Ishikawa (cell line): Measurements from ENCODE around the gene KIF5C.

Experiments used
- CEBPB ChIP-seq: IDR thresholded peaks from 2 replicates; pipeline ENCODE4 v1.6.1; 2012
- CREB1 ChIP-seq: IDR thresholded peaks from 2 replicates; pipeline ENCODE4 v1.6.1; 2012; ENCODE audit warnings: low read depth
- EGR1 ChIP-seq: IDR thresholded peaks from 2 replicates; pipeline ENCODE4 v1.6.1; 2012
- EP300 ChIP-seq: IDR thresholded peaks from 2 replicates; pipeline ENCODE4 v1.6.1; 2012; ENCODE audit warnings: borderline replicate concordance
- FOXM1 ChIP-seq: IDR thresholded peaks from 2 replicates; pipeline ENCODE4 v1.6.1; 2012; ENCODE audit warnings: low read depth, borderline replicate concordance
- NFIC ChIP-seq: IDR thresholded peaks from 2 replicates; pipeline ENCODE4 v1.6.1; 2012
- RAD21 ChIP-seq: IDR thresholded peaks from 2 replicates; pipeline ENCODE4 v1.6.1; 2012; ENCODE audit warnings: low read depth
- TAF1 ChIP-seq: IDR thresholded peaks from 2 replicates; pipeline ENCODE4 v1.6.1; 2012; ENCODE audit warnings: low read depth, mild to moderate bottlenecking
- TCF12 ChIP-seq: IDR thresholded peaks from 2 replicates; pipeline ENCODE4 v1.6.1; 2012; ENCODE audit warnings: low read depth
- TEAD4 ChIP-seq: IDR thresholded peaks from 2 replicates; pipeline ENCODE4 v1.6.1; 2012
- YY1 ChIP-seq: IDR thresholded peaks from 2 replicates; pipeline ENCODE4 v1.6.1; 2012; ENCODE audit warnings: low read depth
- ZBTB7A ChIP-seq: IDR thresholded peaks from 2 replicates; pipeline ENCODE4 v1.6.1; 2012; ENCODE audit warnings: low read depth
- TF ChIP-seq, protein P1 (sequence below): IDR thresholded peaks from 2 replicates; pipeline ENCODE4 v1.6.1; 2012
- TF ChIP-seq, protein P2 (sequence below): IDR thresholded peaks from 2 replicates; pipeline ENCODE4 v1.6.1; 2012; ENCODE audit warnings: low read depth, mild to moderate bottlenecking
- TF ChIP-seq, protein P3 (sequence below): IDR thresholded peaks from 2 replicates; pipeline ENCODE4 v1.6.1; 2012

Gene KIF5C

DNA sequence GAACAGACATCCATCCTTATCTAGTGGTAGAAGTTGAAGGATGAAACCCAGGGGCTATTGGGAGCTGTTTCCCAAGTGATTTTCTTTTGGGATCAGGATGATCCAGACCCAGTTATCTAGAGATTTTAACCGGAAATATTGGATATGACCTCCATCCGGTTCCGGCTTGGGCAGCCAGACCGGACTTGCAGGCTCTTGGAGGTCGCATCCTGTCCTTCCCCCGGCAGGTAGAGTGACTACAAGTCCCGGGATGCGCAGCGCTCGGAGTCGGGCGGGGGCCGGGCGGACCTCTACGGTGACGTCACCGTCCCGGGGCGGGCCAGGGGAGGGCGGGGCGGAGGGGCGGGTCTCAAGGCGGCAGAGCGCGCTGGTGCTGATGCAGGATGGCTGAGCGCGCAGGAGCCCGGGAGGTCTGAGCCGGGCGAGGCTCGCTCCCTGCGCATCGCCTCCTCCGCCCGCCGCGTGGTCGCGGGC, at the start of gene KIF5C:
KIF5C (plus strand) TSS at position 360 of the 474 bp plus-strand sequence. CDS start 391 bp downstream, outside the sequence.
- TF ChIP-seq CREB1, result peak; percentile 72
- no peak for TF ChIP-seq EGR1
- no peak for TF ChIP-seq EP300
- TF ChIP-seq, protein P1, sequence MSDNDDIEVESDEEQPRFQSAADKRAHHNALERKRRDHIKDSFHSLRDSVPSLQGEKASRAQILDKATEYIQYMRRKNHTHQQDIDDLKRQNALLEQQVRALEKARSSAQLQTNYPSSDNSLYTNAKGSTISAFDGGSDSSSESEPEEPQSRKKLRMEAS, result peak; percentile 55; the same call in 1 of the 2 replicates
- no peak for TF ChIP-seq CEBPB
- no peak for TF ChIP-seq ZBTB7A
- no peak for TF ChIP-seq TCF12
- no peak for TF ChIP-seq FOXM1
- no peak for TF ChIP-seq RAD21
- TF ChIP-seq, protein P2, sequence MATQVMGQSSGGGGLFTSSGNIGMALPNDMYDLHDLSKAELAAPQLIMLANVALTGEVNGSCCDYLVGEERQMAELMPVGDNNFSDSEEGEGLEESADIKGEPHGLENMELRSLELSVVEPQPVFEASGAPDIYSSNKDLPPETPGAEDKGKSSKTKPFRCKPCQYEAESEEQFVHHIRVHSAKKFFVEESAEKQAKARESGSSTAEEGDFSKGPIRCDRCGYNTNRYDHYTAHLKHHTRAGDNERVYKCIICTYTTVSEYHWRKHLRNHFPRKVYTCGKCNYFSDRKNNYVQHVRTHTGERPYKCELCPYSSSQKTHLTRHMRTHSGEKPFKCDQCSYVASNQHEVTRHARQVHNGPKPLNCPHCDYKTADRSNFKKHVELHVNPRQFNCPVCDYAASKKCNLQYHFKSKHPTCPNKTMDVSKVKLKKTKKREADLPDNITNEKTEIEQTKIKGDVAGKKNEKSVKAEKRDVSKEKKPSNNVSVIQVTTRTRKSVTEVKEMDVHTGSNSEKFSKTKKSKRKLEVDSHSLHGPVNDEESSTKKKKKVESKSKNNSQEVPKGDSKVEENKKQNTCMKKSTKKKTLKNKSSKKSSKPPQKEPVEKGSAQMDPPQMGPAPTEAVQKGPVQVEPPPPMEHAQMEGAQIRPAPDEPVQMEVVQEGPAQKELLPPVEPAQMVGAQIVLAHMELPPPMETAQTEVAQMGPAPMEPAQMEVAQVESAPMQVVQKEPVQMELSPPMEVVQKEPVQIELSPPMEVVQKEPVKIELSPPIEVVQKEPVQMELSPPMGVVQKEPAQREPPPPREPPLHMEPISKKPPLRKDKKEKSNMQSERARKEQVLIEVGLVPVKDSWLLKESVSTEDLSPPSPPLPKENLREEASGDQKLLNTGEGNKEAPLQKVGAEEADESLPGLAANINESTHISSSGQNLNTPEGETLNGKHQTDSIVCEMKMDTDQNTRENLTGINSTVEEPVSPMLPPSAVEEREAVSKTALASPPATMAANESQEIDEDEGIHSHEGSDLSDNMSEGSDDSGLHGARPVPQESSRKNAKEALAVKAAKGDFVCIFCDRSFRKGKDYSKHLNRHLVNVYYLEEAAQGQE, result no peak
- TF ChIP-seq, protein P3, sequence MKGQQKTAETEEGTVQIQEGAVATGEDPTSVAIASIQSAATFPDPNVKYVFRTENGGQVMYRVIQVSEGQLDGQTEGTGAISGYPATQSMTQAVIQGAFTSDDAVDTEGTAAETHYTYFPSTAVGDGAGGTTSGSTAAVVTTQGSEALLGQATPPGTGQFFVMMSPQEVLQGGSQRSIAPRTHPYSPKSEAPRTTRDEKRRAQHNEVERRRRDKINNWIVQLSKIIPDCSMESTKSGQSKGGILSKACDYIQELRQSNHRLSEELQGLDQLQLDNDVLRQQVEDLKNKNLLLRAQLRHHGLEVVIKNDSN, result no peak
- no peak for TF ChIP-seq TAF1
- no peak for TF ChIP-seq TEAD4
- no peak for TF ChIP-seq NFIC
- no peak for TF ChIP-seq YY1

DNA sequence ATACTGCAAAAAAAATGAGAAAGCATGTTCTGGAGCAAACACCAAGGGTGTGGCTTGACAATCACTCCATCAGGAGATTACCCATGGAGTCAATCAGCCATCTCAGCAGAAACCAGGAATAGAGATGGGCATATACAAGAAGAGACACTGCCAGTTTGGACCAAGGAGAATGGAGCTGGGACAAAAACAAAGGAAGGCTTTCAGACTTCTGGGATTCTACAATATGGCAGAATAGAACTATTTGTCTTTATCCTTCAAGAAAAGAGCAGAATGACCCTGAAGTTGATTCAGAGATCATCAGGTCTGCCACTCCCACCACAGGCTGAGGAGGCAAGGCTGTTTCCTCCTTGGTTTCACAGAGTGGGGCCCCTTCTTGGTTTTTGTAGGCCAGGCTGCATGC, 48.2 kb upstream of the KIF5C start:
- TF ChIP-seq, protein P1, result no peak
- no peak for TF ChIP-seq NFIC

DNA sequence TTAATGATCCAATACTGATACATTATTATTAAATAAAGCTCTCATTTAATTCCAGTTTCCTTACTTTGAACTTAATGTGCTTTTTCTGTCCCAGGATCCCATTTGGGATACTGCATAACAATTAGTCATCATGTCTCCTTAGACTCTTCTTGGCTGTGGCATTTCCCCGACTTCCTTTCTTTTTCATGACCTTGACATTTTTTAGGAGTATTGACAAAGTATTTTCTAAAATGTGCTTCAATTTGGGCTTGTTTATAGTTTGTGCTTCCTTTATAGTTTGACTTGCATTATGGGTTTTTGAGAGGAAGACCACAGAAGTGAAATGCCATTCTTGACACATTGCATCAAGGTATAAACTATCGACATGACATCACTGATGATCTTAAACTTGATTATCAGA, 46.1 kb upstream of the KIF5C start:
- TF ChIP-seq EGR1 (no peak), YY1 (no peak), CEBPB (no peak), EP300 (no peak), FOXM1 (no peak)
- TF ChIP-seq, protein P1, result no peak

DNA sequence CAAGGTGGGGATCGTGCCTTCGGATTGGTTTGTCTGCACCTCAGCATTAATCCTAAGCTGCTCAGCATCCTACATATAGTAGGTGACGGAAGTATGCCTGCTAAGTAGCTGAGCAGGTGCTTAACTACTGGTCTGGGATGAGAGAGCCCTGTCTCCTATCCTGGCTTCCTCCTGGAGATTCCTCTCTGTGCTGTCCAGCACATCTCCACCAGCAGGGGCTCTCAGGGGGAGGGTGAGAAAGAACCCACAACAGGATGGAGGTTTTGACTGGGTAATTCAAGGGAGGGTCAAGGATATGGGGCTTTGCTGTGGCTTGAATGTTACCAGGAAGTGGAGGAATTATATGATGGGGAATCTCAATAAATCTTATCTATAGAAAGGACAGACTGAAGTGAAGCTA, 45.4 kb upstream of the KIF5C start:
- no peak for TF ChIP-seq EGR1
- no peak for TF ChIP-seq RAD21
- TF ChIP-seq, protein P1, result no peak
- TF ChIP-seq TEAD4, result no peak
- TF ChIP-seq, protein P3, result no peak
- no peak for TF ChIP-seq FOXM1
- TF ChIP-seq TCF12, result no peak
- TF ChIP-seq TAF1, result no peak
- no peak for TF ChIP-seq NFIC
- no peak for TF ChIP-seq ZBTB7A
- no peak for TF ChIP-seq CREB1
- no peak for TF ChIP-seq EP300
- TF ChIP-seq, protein P2, result no peak
- TF ChIP-seq CEBPB, result no peak
- TF ChIP-seq YY1, result no peak

DNA sequence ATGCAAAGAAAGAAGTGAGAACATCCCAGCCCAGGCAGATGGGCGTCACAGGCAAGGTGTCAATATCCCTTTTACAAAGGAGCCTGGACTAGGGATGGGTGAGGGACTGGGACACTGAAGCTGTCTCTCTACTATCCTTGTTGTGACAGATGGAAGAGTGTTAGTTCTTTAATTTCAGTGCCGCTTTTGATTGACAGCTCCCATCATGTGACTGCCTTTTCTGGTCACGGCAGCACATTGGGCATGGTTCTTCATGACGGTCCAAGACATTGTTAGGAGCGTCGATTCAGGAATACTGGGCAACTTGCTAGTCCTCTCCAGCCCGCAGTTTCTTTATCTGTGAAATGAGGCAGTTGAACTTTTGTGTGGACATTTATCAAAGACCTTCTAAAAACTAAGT, 42.4 kb upstream of the KIF5C start:
- no peak for TF ChIP-seq YY1
- no peak for TF ChIP-seq CEBPB
- no peak for TF ChIP-seq TAF1
- TF ChIP-seq, protein P1, result no peak
- TF ChIP-seq TCF12, result no peak
- TF ChIP-seq, protein P3, result no peak
- TF ChIP-seq, protein P2, result no peak
- no peak for TF ChIP-seq FOXM1
- no peak for TF ChIP-seq ZBTB7A
